Naive thymus-derived CD4-positive, alpha-beta T cell (primary cell): ENCODE data around the gene TRIM43B. TPM values are rescaled to one million over a fixed set of nuclear protein-coding genes. Genes with fewer than 3 reads are reported as not detected.
"Not testable (repeated sequence)": the region's sequence is repeated elsewhere in the genome, so short reads cannot be mapped to it uniquely, and the experiment has no call there.

Experiments
- ATAC-seq: fragments of 150-1000 bp; cut with Tn5 transposase; 2 replicates; pipeline ENCODE4 v1.10.0; 2021; ENCODE audit warnings: mild to moderate bottlenecking, moderate library complexity
- CTCF ChIA-PET: fragments of 350-600 bp; sonication (Branson Sonifier 250); formaldehyde crosslinking; loops from one replicate; lab custom pipeline; 2021; ENCODE audit warnings: antibody characterized with exemption; lab: Charles Lee
- POLR2A ChIA-PET: fragments of 350-600 bp; sonication (Branson Sonifier 250); formaldehyde crosslinking; loops from one replicate; lab custom pipeline; 2021; ENCODE audit warnings: antibody characterized with exemption, inconsistent platforms; lab: Charles Lee
- DNase-seq, 9 donors: peaks; one replicate each; pipeline versions ENCODE4 v3.0.0 to v3.0.0-alpha.2; 2020 to 2022; ENCODE audit warnings: mixed read lengths in 1 of 9
- H3K27ac ChIP-seq: one replicate; pipeline ENCODE4 v1.7.0; 2013; ENCODE audit warnings: mild to moderate bottlenecking, low read depth, low read length, moderate library complexity
- H3K27me3 ChIP-seq, 2 donors: one replicate each; pipeline ENCODE4 v1.7.0; 2013; ENCODE audit warnings: low read length in 2 of 2, mild to moderate bottlenecking in 2 of 2, moderate library complexity in 2 of 2; ENCODE audit not compliant: control insufficient read depth in 2 of 2, insufficient read depth in 2 of 2
- H3K36me3 ChIP-seq, 3 experiments: 1 replicate in 2 of 3; 2 replicates in 1 of 3; pipeline ENCODE4 v1.7.0; 2013; ENCODE audit warnings: low read length in 3 of 3, mild to moderate bottlenecking in 3 of 3, moderate library complexity in 1 of 3; ENCODE audit not compliant: insufficient read depth in 3 of 3, control insufficient read depth in 2 of 3
- H3K4me1 ChIP-seq, 2 donors: one replicate each; pipeline ENCODE4 v1.7.0; 2013; ENCODE audit warnings: low read length in 2 of 2, mild to moderate bottlenecking in 2 of 2, moderate library complexity in 1 of 2; ENCODE audit not compliant: control insufficient read depth in 2 of 2, insufficient read depth in 2 of 2
- H3K4me3 ChIP-seq: 2 replicates; pipeline ENCODE4 v1.7.0; 2013; ENCODE audit warnings: mild to moderate bottlenecking, low read length
- H3K9me3 ChIP-seq, 3 experiments: 1 replicate in 2 of 3; 2 replicates in 1 of 3; pipeline ENCODE4 v1.7.0; 2013; ENCODE audit warnings: low read length in 3 of 3; ENCODE audit not compliant: control insufficient read depth in 2 of 3
- H3K27ac Mint-ChIP-seq, 9 donors: one replicate each; pipeline ENCODE4 v1.8.0; 2020 to 2022; ENCODE audit warnings: mixed read lengths in 9 of 9, mild to moderate bottlenecking in 8 of 9, moderate library complexity in 5 of 9, inconsistent platforms in 2 of 9
- H3K27me3 Mint-ChIP-seq, 5 donors: one replicate each; pipeline ENCODE4 v1.8.0; 2021 to 2022; ENCODE audit warnings: mixed read lengths in 5 of 5, mild to moderate bottlenecking in 1 of 5
- H3K36me3 Mint-ChIP-seq, 5 donors: one replicate each; pipeline ENCODE4 v1.8.0; 2020 to 2022; ENCODE audit warnings: mixed read lengths in 5 of 5, mild to moderate bottlenecking in 3 of 5, inconsistent platforms in 1 of 5
- H3K4me1 Mint-ChIP-seq, 7 donors: one replicate each; pipeline ENCODE4 v1.8.0; 2020 to 2022; ENCODE audit warnings: mixed read lengths in 7 of 7, mild to moderate bottlenecking in 3 of 7, inconsistent platforms in 1 of 7
- H3K4me3 Mint-ChIP-seq, 10 donors: one replicate each; pipeline ENCODE4 v1.8.0; 2020 to 2022; ENCODE audit warnings: mild to moderate bottlenecking in 10 of 10, mixed read lengths in 10 of 10, moderate library complexity in 6 of 10, inconsistent platforms in 2 of 10
- H3K9me3 Mint-ChIP-seq, 11 donors: one replicate each; pipeline ENCODE4 v1.8.0; 2020 to 2022; ENCODE audit warnings: mixed read lengths in 11 of 11, mild to moderate bottlenecking in 4 of 11, inconsistent platforms in 1 of 11, moderate library complexity in 1 of 11
- intact Hi-C, 2 donors: fragments of 100-400 bp; cut with micrococcal nuclease; formaldehyde crosslinking; loops; one replicate each; pipeline ENCODE4 v1.15.1; 2023
- polyA plus RNA-seq, 2 donors: library from polyadenylated mRNA; unstranded; fragments of 300-500 nt; fragmentation: Illumina TruSeq; gene quantifications; one replicate each; pipeline ENCODE4 v1.2.3, GENCODE V29; 2021
- total RNA-seq, 6 experiments: library from RNA in 5 of 6; stranded (reverse) in 5 of 6; gene quantifications; 1 replicate in 5 of 6; 2 replicates in 1 of 6; pipeline ENCODE4 v1.2.3 and lab custom pipeline; 2021 to 2026

The TRIM43B gene
- total RNA-seq (not detected), polyA plus RNA-seq (not detected), total RNA-seq (lab: John Stamatoyannopoulos, UW) (not detected)

GRCh38 chr2:95484654-95485053 is at the start of gene TRIM43B:
TSS of gene TRIM43B (minus strand) at chr2:95484754. CDS start at chr2:95482714, 2,040 bp downstream.
- H3K27ac Mint-ChIP-seq, H3K4me1 ChIP-seq, CTCF ChIA-PET, H3K4me1 Mint-ChIP-seq, ATAC-seq, POLR2A ChIA-PET, H3K9me3 Mint-ChIP-seq, H3K27ac ChIP-seq, H3K36me3 ChIP-seq, H3K4me3 ChIP-seq, DNase-seq, H3K36me3 Mint-ChIP-seq, intact Hi-C loops, H3K4me3 Mint-ChIP-seq, H3K9me3 ChIP-seq, H3K27me3 ChIP-seq: not testable (repeated sequence)
- peaks cover 0 to 19% (median 6%) of the 10 kb centered on the region in 5 donors for H3K27me3 Mint-ChIP-seq

- ATAC-seq (no peak), DNase-seq (no peak)
- peaks cover 0 to 16% (median 6%) of the 10 kb centered on the region in 5 donors for H3K27me3 Mint-ChIP-seq
- CTCF ChIA-PET, result no interaction called here
- Histone ChIP-seq H3K4me1 (no peaks in the 10 kb centered on the region), H3K36me3 (peaks cover 0 to 13% (median 0%) of the 10 kb centered on the region in 3 experiments), H3K27ac (no peak overlapping the region), H3K4me3 (no peak overlapping the region), H3K27me3 (no peaks in the 10 kb centered on the region), H3K9me3 (peaks cover 0 to 12% (median 0%) of the 10 kb centered on the region in 3 experiments)
- intact Hi-C loops, result no loop called here
- peak overlapping the region in 1 of 10 donors; percentile 5 for H3K4me3 Mint-ChIP-seq
- peaks cover 0 to 26% (median 5%) of the 10 kb centered on the region in 7 donors for H3K4me1 Mint-ChIP-seq
- peaks cover 0 to 72% (median 22%) of the 10 kb centered on the region in 11 donors for H3K9me3 Mint-ChIP-seq
- H3K36me3 Mint-ChIP-seq, result peaks cover 15 to 35% (median 24%) of the 10 kb centered on the region in 5 donors
- POLR2A ChIA-PET, result no interaction called here
- H3K27ac Mint-ChIP-seq, result no peak overlapping the region
These were observed 46.8 kb upstream of the TRIM43B start for GRCh38 chr2:95531254-95531771.

DNA sequence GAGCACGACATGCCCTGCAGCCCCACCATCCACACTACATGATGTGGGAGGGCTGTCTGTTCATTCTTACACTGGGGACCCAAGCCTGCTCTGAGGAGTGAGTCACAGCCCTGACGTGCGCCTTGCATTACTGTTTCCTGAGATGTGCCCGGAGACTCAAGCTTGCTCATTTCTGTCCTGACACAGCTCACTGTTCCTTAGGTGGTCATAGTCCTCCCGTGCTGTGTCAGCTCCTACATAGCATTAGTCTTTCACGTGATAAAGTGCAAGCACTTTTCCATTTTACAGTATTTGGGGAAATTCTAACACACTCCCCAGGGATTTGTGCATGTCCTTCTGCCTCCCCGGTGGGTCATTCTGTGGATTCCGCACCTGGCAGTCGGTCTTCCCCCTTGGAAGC is 46.2 kb upstream of the TRIM43B start:
- POLR2A ChIA-PET, result no interaction called here

GRCh38 chr2:95526360-95527341 is 42.1 kb upstream of the TRIM43B start:
- ATAC-seq (peak; percentile 58), DNase-seq (peak; percentile 12 to 81 (median 38))
- no peaks in the 10 kb centered on the region for H3K4me1 ChIP-seq
- CTCF ChIA-PET, result no interaction called here
- Mint-ChIP-seq H3K27me3 (peaks cover 0 to 4% (median 0%) of the 10 kb centered on the region in 5 donors), H3K9me3 (peaks cover 0 to 44% (median 5%) of the 10 kb centered on the region in 11 donors), H3K36me3 (peaks cover 7 to 28% (median 21%) of the 10 kb centered on the region in 5 donors), H3K27ac (peak overlapping the region in 6 of 9 donors; percentile 17 to 88 (median 50)), H3K4me1 (peaks cover 0 to 35% (median 11%) of the 10 kb centered on the region in 7 donors), H3K4me3 (peak overlapping the region; percentile 84 to 97 (median 87))
- H3K9me3 ChIP-seq, result no peaks in the 10 kb centered on the region
- H3K27me3 ChIP-seq, result no peaks in the 10 kb centered on the region
- intact Hi-C loops, result loop anchor here in 1 of 2 donors (5.0 kb wide), 1 partner anchor 124 kb away; the partner anchor contains the start of gene FAHD2A
- POLR2A ChIA-PET, result no interaction called here
- no peak overlapping the region for H3K27ac ChIP-seq
- H3K4me3 ChIP-seq, result peak overlapping the region; percentile 48
- peaks cover 0 to 13% (median 0%) of the 10 kb centered on the region in 3 experiments for H3K36me3 ChIP-seq

More for the DNA sequence above, 46.2 kb upstream of the TRIM43B start:
- DNase-seq (peak in 1 of 9 donors; percentile 50), ATAC-seq (no peak)
- intact Hi-C loops, result no loop called here
- H3K36me3 Mint-ChIP-seq, result peaks cover 15 to 35% (median 24%) of the 10 kb centered on the region in 5 donors
- peaks cover 0 to 7% (median 0%) of the 10 kb centered on the region in 3 experiments for H3K9me3 ChIP-seq
- H3K9me3 Mint-ChIP-seq, result peaks cover 0 to 66% (median 22%) of the 10 kb centered on the region in 11 donors
- no peaks in the 10 kb centered on the region for H3K4me1 ChIP-seq
- H3K27me3 Mint-ChIP-seq, result peaks cover 0 to 10% (median 1%) of the 10 kb centered on the region in 5 donors
- H3K27me3 ChIP-seq, result no peaks in the 10 kb centered on the region
- CTCF ChIA-PET, result no interaction called here
- H3K27ac Mint-ChIP-seq, result peak overlapping the region in 1 of 9 donors; percentile 32
- H3K4me1 Mint-ChIP-seq, result peaks cover 0 to 31% (median 11%) of the 10 kb centered on the region in 7 donors
- H3K36me3 ChIP-seq, result peaks cover 0 to 13% (median 0%) of the 10 kb centered on the region in 3 experiments
- peak overlapping the region in 1 of 10 donors; percentile 5 for H3K4me3 Mint-ChIP-seq
- H3K4me3 ChIP-seq, result no peak overlapping the region
- no peak overlapping the region for H3K27ac ChIP-seq

- Mint-ChIP-seq H3K4me1 (peaks cover 0 to 29% (median 11%) of the 10 kb centered on the region in 7 donors), H3K36me3 (peaks cover 7 to 20% (median 12%) of the 10 kb centered on the region in 5 donors), H3K27ac (peak overlapping the region in 3 of 9 donors; percentile 14 to 88 (median 41)), H3K27me3 (peaks cover 0 to 7% (median 0%) of the 10 kb centered on the region in 5 donors), H3K9me3 (peaks cover 0 to 32% (median 5%) of the 10 kb centered on the region in 11 donors), H3K4me3 (peak overlapping the region; percentile 84 to 97 (median 87))
- Histone ChIP-seq H3K4me3 (no peak overlapping the region), H3K4me1 (no peaks in the 10 kb centered on the region), H3K9me3 (no peaks in the 10 kb centered on the region), H3K27me3 (no peaks in the 10 kb centered on the region), H3K27ac (no peak overlapping the region), H3K36me3 (peaks cover 0 to 13% (median 0%) of the 10 kb centered on the region in 3 experiments)
- POLR2A ChIA-PET, result no interaction called here
- intact Hi-C loops, result loop anchor here in 1 of 2 donors (5.0 kb wide), 1 partner anchor 123 kb away; the partner anchor contains the start of gene FAHD2A
- DNase-seq (no peak), ATAC-seq (no peak)
- CTCF ChIA-PET, result no interaction called here
These were observed 40.9 kb upstream of the TRIM43B start for GRCh38 chr2:95525294-95526035.

DNA sequence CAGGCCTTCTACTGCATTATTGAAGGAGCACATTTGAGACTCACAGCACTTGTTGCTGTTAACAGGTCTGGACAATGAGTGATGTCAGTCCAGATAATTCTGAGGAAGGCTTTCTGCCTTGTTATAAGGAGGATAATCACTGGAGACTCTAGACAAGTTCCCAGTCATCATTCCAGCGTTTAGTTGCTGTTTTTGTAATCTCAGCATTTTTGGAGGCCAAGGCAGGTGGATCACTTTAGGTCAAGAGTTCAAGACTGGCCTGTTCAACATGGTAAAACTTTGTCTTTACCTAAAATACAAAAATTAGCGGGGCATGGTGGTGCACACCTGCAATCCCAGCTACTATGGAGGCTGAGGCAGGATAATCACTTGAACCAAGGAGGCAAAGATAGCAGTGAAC is 39.6 kb upstream of the TRIM43B start:
- H3K27me3 Mint-ChIP-seq, result peaks cover 0 to 16% (median 5%) of the 10 kb centered on the region in 5 donors
- peaks cover 0 to 5% (median 0%) of the 10 kb centered on the region in 3 experiments for H3K36me3 ChIP-seq
- no peak for ATAC-seq
- intact Hi-C loops, result no loop called here
- no peaks in the 10 kb centered on the region for H3K27me3 ChIP-seq
- peaks cover 0 to 21% (median 11%) of the 10 kb centered on the region in 7 donors for H3K4me1 Mint-ChIP-seq
- no peak for DNase-seq
- H3K4me3 ChIP-seq, result no peak overlapping the region
- no peak overlapping the region for H3K27ac Mint-ChIP-seq
- H3K4me3 Mint-ChIP-seq, result peak overlapping the region in 5 of 10 donors; percentile 10 to 47 (median 30)
- ChIA-PET CTCF (no interaction called here), POLR2A (no interaction called here)
- H3K27ac ChIP-seq, result no peak overlapping the region
- H3K9me3 ChIP-seq, result no peaks in the 10 kb centered on the region
- peaks cover 0 to 11% (median 2%) of the 10 kb centered on the region in 5 donors for H3K36me3 Mint-ChIP-seq
- peaks cover 0 to 21% (median 5%) of the 10 kb centered on the region in 11 donors for H3K9me3 Mint-ChIP-seq
- H3K4me1 ChIP-seq, result no peaks in the 10 kb centered on the region
